WTC11 (cell line): ENCODE results near the gene PCSK4.

Experiments
- CREB1 ChIP-seq: sonication (generic); formaldehyde crosslinking; IDR thresholded peaks from 2 replicates; pipeline ENCODE4 v1.8.0; 2023; ENCODE audit warnings: mild to moderate bottlenecking, missing genetic modification reagents
- CREM ChIP-seq: sonication (generic); formaldehyde crosslinking; IDR thresholded peaks from 2 replicates; pipeline ENCODE4 v1.8.1; 2022; ENCODE audit warnings: mild to moderate bottlenecking, missing genetic modification reagents, moderate library complexity
- CTCF ChIP-seq: fragments of 200-600 bp; IDR thresholded peaks from 2 replicates; pipeline ENCODE4 v1.8.0; 2022; ENCODE audit warnings: antibody characterized with exemption
- IRF1 ChIP-seq: sonication (generic); formaldehyde crosslinking; IDR thresholded peaks from 2 replicates; pipeline ENCODE4 v1.8.0; 2023; ENCODE audit warnings: missing genetic modification reagents
- JUN ChIP-seq: sonication (generic); formaldehyde crosslinking; IDR thresholded peaks from 2 replicates; pipeline ENCODE4 v1.8.0; 2023; ENCODE audit warnings: mild to moderate bottlenecking, missing genetic modification reagents
- KAT7 ChIP-seq: sonication (generic); formaldehyde crosslinking; IDR thresholded peaks from 2 replicates; pipeline ENCODE4 v1.8.1; 2023; ENCODE audit warnings: missing genetic modification reagents, mild to moderate bottlenecking, borderline replicate concordance
- USF2 ChIP-seq: sonication (generic); formaldehyde crosslinking; IDR thresholded peaks from 2 replicates; pipeline ENCODE4 v1.8.1; 2023; ENCODE audit warnings: mild to moderate bottlenecking, missing genetic modification reagents, moderate library complexity
- ZNF138 ChIP-seq: sonication (generic); formaldehyde crosslinking; conservative IDR thresholded peaks from 2 replicates; pipeline ENCODE4 v1.8.1; 2022; ENCODE audit warnings: mild to moderate bottlenecking, moderate library complexity, missing genetic modification reagents
- ZNF532 ChIP-seq: fragments of 250-450 bp; sonication (Bioruptor Pico); IDR thresholded peaks from 2 replicates; pipeline ENCODE4 v1.9.0; 2021; ENCODE audit warnings: mild to moderate bottlenecking, borderline replicate concordance
- TF ChIP-seq, protein P1 (sequence below): sonication (generic); formaldehyde crosslinking; conservative IDR thresholded peaks from 2 replicates; pipeline ENCODE4 v1.8.1; 2023; ENCODE audit warnings: mild to moderate bottlenecking, low read depth, missing genetic modification reagents, moderate library complexity
- TF ChIP-seq, protein P2 (sequence below): sonication (generic); formaldehyde crosslinking; IDR thresholded peaks from 2 replicates; pipeline ENCODE4 v1.8.0; 2023; ENCODE audit warnings: missing genetic modification reagents, mild to moderate bottlenecking, borderline replicate concordance
- TF ChIP-seq, protein P3 (sequence below): sonication (generic); formaldehyde crosslinking; IDR thresholded peaks from 2 replicates; pipeline ENCODE4 v1.8.0; 2022; ENCODE audit warnings: mild to moderate bottlenecking, missing genetic modification reagents

DNA sequence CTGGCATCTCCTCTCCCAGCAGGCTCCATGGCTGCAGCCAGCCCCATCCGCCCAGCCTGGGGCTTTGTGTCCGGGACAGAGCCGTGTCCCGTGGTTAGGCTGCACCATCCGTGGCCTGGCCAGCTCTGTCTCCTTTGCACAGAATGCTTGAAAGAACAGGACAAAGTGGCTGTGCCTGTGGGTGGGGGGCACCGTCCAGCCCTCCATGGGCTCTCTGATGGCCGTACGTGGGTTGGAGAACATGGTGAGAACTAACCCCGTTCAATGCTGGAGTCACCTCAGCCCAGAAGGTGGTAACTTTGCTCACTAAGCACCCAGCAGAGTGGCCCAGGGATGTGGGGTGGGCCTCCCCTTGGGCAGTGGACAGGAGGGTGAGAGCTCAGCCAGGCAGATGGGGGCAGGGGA, 49.1 kb downstream of the PCSK4 start:
- TF ChIP-seq CREB1 (CRISPR knock-in tag) (0 out of 2 replicates have a peak, but pooled peaks have one; percentile 36), KAT7 (CRISPR knock-in tag) (no peak), IRF1 (CRISPR knock-in tag) (no peak), ZNF532 (CRISPR knock-in tag) (no peak), CTCF (no peak), ZNF138 (CRISPR knock-in tag) (no peak), USF2 (CRISPR knock-in tag) (no peak), JUN (CRISPR knock-in tag) (no peak), CREM (no peak)
- TF ChIP-seq, protein P1, sequence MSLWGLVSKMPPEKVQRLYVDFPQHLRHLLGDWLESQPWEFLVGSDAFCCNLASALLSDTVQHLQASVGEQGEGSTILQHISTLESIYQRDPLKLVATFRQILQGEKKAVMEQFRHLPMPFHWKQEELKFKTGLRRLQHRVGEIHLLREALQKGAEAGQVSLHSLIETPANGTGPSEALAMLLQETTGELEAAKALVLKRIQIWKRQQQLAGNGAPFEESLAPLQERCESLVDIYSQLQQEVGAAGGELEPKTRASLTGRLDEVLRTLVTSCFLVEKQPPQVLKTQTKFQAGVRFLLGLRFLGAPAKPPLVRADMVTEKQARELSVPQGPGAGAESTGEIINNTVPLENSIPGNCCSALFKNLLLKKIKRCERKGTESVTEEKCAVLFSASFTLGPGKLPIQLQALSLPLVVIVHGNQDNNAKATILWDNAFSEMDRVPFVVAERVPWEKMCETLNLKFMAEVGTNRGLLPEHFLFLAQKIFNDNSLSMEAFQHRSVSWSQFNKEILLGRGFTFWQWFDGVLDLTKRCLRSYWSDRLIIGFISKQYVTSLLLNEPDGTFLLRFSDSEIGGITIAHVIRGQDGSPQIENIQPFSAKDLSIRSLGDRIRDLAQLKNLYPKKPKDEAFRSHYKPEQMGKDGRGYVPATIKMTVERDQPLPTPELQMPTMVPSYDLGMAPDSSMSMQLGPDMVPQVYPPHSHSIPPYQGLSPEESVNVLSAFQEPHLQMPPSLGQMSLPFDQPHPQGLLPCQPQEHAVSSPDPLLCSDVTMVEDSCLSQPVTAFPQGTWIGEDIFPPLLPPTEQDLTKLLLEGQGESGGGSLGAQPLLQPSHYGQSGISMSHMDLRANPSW (CRISPR knock-in tag), result no peak
- TF ChIP-seq, protein P2, sequence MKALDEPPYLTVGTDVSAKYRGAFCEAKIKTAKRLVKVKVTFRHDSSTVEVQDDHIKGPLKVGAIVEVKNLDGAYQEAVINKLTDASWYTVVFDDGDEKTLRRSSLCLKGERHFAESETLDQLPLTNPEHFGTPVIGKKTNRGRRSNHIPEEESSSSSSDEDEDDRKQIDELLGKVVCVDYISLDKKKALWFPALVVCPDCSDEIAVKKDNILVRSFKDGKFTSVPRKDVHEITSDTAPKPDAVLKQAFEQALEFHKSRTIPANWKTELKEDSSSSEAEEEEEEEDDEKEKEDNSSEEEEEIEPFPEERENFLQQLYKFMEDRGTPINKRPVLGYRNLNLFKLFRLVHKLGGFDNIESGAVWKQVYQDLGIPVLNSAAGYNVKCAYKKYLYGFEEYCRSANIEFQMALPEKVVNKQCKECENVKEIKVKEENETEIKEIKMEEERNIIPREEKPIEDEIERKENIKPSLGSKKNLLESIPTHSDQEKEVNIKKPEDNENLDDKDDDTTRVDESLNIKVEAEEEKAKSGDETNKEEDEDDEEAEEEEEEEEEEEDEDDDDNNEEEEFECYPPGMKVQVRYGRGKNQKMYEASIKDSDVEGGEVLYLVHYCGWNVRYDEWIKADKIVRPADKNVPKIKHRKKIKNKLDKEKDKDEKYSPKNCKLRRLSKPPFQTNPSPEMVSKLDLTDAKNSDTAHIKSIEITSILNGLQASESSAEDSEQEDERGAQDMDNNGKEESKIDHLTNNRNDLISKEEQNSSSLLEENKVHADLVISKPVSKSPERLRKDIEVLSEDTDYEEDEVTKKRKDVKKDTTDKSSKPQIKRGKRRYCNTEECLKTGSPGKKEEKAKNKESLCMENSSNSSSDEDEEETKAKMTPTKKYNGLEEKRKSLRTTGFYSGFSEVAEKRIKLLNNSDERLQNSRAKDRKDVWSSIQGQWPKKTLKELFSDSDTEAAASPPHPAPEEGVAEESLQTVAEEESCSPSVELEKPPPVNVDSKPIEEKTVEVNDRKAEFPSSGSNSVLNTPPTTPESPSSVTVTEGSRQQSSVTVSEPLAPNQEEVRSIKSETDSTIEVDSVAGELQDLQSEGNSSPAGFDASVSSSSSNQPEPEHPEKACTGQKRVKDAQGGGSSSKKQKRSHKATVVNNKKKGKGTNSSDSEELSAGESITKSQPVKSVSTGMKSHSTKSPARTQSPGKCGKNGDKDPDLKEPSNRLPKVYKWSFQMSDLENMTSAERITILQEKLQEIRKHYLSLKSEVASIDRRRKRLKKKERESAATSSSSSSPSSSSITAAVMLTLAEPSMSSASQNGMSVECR (CRISPR knock-in tag), result no peak
- TF ChIP-seq, protein P3, sequence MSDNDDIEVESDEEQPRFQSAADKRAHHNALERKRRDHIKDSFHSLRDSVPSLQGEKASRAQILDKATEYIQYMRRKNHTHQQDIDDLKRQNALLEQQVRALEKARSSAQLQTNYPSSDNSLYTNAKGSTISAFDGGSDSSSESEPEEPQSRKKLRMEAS (CRISPR knock-in tag), result no peak
